GM15510 (cell line): Measurements from ENCODE around the gene APOBEC2.

Experiments
- POLR2A ChIP-seq: IDR thresholded peaks from 3 replicates; pipeline ENCODE4 v1.6.1; 2011; ENCODE audit warnings: borderline replicate concordance; ENCODE audit not compliant: insufficient read length; ENCODE audit errors: extremely low read depth

The APOBEC2 gene

GRCh38 chr6:41072836-41073202 lies 19.8 kb downstream of the APOBEC2 start, which contains the start of gene NFYA:
NFYA (plus strand) TSS chr6:41072974; CDS start chr6:41079090, 6,116 bp downstream.
- no peak for TF ChIP-seq POLR2A

GRCh38 chr6:41073203-41073967 lies 20.4 kb downstream of the APOBEC2 start:
- TF ChIP-seq POLR2A: peak; percentile 84

- no peak for TF ChIP-seq POLR2A
Measured at GRCh38 chr6:41073968-41074691, 21.1 kb downstream of the APOBEC2 start.

GRCh38 chr6:41074692-41075436 lies 21.9 kb downstream of the APOBEC2 start:
- TF ChIP-seq POLR2A: no peak

- no peak for TF ChIP-seq POLR2A
Measured at GRCh38 chr6:41075651-41076626, 22.9 kb downstream of the APOBEC2 start.

DNA sequence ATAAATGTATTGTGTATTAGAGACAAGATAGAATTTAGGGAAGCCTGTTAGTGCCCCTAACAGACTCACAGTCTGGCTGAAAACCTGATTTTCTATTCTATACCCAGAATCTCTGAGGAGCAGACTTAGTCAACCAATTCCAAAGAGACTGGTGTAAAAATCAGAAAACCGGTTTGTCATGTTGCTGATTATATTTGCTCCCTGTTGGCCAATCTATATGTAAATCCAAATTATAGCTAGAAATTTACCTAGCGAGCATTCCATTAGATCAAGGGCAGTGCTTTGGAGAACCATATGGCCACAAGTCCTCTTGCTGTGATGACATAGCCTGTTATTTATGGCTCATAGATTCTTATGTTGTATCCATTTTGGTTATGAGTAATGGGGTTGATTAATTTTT lies 24.5 kb downstream of the APOBEC2 start:
- TF ChIP-seq POLR2A: no peak

DNA sequence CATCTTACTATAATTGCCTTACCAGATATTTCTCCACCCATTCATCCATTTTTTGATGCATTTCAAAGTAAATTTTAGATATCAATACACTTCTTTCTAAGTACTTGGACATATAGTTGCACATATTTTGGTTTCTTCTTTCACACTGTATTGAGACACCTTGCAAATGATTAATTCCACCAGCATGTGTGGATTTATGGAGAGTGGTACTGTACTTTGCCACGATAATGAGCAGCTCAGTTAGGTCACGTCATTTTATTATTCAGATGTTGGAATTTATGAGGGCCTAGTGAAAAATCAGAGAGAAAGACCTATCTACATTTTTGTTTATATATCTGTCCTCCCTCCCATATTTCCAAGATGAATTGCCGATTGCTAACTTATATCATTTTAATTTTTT lies 25.1 kb downstream of the APOBEC2 start:
- no peak for TF ChIP-seq POLR2A

DNA sequence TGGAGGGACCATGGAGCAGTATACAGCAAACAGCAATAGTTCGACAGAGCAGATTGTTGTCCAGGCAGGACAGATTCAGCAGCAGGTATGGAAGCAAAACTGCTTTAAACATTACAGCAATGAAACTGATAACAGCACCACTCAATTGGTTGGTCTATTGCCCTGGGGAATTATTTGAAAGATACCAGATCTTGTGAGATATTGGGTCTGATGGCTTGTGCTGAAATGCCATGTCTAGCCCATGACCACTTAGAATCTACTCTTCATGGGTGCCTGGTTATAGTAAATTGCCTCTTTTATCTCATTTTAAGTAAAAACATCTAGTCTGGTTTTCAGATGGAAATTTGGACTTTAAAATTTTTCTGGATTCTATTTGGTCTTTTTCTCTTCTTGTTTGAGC lies 26.1 kb downstream of the APOBEC2 start:
- no peak for TF ChIP-seq POLR2A

DNA sequence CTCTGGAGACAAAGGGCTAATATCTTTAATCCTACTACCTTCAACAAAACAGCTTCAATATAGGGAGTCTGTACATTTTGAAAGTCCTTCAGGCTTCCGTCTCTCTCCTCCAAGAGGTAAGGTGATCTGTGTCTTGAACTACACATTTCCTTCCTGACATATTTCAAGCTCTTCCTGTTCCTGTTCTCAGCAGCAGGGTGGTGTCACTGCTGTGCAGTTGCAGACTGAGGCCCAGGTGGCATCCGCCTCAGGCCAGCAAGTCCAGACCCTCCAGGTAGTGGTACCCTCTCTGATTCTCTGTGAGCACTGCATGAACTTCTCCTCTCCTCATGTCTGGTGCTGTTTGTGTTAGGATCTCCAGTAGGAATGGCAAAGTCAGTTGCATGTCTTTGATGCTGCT lies 27.6 kb downstream of the APOBEC2 start:
- TF ChIP-seq POLR2A: no peak

- no peak for TF ChIP-seq POLR2A
Measured at GRCh38 chr6:41083072-41083471, 30.1 kb downstream of the APOBEC2 start.

DNA sequence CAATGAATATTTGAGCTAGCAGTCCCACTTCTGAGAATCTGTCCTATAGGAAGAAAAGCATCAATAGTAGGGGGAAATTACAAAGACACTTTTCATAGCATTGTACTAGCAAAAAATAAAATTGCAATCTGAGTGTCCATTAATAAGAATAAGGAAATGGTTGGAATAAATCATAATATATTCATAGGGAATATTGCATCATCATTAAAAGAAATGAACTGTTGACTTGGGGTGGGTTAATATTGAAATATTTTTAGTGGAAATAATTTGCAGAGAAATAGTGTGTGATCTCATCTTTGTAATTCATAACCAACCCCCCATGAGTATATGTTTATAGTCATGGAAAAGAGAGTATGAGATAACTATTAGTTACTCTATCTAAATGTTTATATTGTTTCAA lies 32.2 kb downstream of the APOBEC2 start:
- no peak for TF ChIP-seq POLR2A

GRCh38 chr6:41088451-41088850 lies 35.4 kb downstream of the APOBEC2 start:
- TF ChIP-seq POLR2A: no peak

- TF ChIP-seq POLR2A: no peak
Measured at GRCh38 chr6:41090841-41091761, 38.1 kb downstream of the APOBEC2 start.
